ENCODE measurements around the gene NAGPA.

Gene NAGPA

DNA sequence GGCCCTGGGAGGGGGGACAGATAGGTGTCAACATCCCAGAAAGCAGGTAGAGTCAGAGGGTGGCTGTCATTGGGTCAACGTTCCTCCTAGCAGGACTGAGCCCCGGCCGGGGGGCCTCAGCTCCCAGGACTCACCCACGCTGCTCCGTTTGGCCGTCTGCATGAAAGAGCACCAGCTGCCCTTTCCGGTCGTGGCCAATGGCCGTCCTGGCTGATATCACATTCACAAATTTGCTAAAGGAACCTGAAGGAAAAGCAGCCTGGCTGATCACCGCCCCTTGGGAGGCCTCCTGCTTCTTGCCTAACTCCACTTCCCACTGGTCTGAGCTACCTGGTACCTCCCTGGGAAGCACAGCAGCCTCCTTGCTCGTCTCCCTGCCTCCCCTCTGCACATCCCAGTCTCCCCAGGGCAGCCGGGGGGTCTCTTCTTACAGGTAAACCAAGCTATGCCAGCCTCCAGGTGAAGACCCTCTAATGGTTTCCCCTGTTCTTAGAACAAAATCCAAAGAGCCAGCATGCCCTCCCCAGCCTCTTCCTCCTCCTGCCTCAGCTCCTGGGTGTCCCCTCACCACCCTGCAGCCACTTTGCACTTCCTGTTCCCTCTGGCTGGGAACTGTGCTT, 3.4 kb downstream of the NAGPA start:
- DNase-seq (ENCODE audit: low read depth in 2 of 3, low spot score in 2 of 3) = no peak

DNA sequence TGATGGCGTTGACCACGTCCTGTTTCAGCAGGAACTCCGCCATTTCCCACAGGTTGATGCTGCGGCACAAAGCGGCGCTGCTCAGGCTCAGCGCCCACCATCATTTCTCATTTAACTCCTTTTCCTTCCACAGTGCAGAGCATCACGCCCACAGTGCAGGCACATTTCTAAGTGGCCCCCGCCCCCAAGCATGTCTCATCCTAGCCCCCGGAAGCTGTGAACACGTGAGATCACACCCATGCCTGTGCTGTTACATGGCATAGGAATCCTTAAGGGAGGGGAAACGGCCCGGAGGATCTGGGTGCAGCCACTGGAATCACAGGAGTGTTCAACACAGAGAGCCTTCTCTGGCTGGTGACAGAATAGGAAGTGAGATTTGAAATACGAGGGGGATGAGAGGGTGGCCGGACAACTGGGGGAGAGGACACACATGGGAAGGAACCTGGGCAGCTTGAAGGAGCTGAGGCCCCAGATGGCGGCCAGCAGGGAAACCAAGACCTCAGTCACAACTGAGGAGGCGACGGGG, 4.7 kb downstream of the NAGPA start:
- DNase-seq (ENCODE audit: low read depth in 2 of 3, low spot score in 2 of 3) = no peak

GRCh38 chr16:5027575-5028235, 6.0 kb downstream of the NAGPA start:
- DNase-seq (ENCODE audit: low read depth in 2 of 3, low spot score in 2 of 3) = no peak

- no peak for DNase-seq (ENCODE audit: low read depth in 2 of 3, low spot score in 2 of 3)
These were observed 6.6 kb downstream of the NAGPA start for GRCh38 chr16:5027086-5027485.

GRCh38 chr16:5026664-5027063, 7.1 kb downstream of the NAGPA start:
- no peak for DNase-seq (ENCODE audit: low read depth in 2 of 3, low spot score in 2 of 3)

DNA sequence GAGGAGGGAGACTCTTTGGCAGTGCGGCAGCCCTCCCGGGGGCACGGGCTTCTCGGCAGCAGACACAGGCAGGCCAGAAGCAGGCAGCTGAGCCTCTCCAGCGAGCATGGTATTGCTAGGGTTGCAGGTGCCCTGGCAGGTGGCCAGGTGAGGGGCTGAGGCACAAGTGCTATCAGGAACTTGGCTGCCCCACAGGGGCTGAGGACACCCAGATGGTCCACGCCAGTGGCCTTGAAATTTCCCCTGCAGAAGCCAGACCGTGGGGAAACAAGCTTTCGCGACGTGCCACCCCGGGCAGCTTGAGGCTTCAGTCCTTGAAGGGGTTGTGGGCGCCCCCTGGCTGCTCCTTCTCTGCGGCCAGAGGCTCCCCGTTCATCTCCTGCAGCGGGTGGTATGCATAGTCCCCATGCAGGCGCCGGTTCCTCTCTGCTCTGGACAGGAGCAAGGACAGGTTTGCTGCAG, 8.5 kb downstream of the NAGPA start:
- DNase-seq (ENCODE audit: low read depth in 2 of 3, low spot score in 2 of 3) = no peak

DNA sequence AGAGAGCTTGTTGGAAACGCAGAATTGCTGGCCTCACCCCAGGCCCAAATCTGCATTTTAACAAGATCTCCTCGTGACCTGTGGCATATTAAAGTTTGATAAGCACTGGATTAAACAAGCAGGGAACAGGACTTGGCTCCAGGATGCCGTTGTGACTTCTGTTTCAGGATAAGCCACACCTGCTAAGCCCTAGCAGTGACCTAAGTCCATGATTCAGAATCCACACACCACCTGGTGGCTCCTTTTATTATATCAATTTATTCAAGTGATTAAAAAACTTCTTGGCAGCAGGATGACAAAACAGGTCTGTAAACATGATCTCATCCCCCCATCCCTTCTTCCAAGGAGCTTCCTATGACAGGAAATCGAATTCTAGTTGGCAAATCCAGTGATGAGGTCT, 9.1 kb downstream of the NAGPA start:
- no peak for DNase-seq (ENCODE audit: low read depth in 2 of 3, low spot score in 2 of 3)

GRCh38 chr16:5022521-5022920, 11.2 kb downstream of the NAGPA start:
- no peak for DNase-seq (ENCODE audit: low read depth in 2 of 3, low spot score in 2 of 3)

DNA sequence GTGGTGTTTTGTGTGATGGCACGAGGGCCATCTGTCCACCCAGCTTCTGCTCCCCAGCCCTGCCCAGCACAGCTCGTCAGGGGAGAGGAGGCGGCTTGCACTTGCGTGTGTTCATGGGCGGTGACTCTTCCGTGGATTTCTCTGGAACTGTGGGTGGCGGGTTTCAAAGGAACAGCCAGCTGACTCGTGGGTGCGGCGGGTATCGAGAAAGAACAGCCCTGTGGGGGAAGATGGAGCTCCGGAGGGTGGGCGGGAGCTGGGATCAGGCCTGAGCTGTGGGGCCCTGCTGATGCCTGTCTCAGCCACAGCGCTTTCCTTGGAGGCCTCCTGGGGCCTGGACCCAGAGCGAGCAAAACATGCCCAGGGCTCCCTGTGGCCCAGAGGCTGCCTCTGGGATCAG, 13.2 kb downstream of the NAGPA start:
- no peak for DNase-seq (ENCODE audit: low read depth in 2 of 3, low spot score in 2 of 3)

GRCh38 chr16:5019775-5020174, 14.0 kb downstream of the NAGPA start:
- DNase-seq (ENCODE audit: low read depth in 2 of 3, low spot score in 2 of 3) = no peak

- no peak for DNase-seq (ENCODE audit: low read depth in 2 of 3, low spot score in 2 of 3)
These were observed 14.9 kb downstream of the NAGPA start for GRCh38 chr16:5018793-5019192.

- no peak for DNase-seq (ENCODE audit: low read depth in 2 of 3, low spot score in 2 of 3)
These were observed 16.1 kb downstream of the NAGPA start for GRCh38 chr16:5017678-5017969.

- no peak for DNase-seq (ENCODE audit: low read depth in 2 of 3, low spot score in 2 of 3)
These were observed 16.6 kb downstream of the NAGPA start for GRCh38 chr16:5016967-5017677.

DNA sequence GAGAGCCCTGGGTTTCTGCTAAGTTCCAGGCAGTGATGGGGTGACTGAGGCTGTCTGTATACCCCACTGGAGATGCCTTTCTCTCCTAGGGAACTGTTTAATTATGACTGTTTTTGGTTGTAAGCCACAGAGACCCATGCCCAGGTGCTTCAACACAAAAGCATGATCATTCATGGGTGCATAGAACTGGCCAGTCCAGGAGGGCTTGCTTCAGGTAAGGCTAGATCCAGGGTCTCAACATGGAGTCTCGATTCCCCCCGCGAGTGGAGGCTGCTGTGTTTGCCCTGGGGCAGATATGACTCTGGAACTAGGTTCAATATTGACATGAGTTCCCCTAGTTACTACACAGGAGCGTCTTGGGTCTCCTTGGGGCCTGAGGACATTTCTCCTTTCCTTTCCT, 17.8 kb downstream of the NAGPA start:
- no peak for DNase-seq (ENCODE audit: low read depth in 2 of 3, low spot score in 2 of 3)

DNA sequence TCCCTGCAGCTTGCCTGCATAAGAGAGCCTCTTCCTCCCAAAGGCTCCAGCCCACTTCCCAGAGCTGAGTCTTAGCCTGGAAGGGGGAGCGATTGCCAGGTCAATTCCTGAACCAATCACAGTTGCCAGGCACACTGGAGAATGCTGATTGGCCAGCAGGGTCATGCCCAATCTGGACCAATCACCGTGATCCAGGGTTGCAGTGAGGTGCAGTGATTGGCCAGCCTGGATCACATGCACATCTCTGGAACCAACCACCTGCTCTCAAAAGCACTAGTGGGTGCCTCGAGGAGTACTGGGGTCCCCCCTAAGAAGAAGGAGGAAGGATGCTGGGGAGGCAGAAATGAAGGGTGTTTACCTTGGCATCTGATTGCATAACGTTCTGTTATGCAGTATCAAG, 18.4 kb downstream of the NAGPA start:
- DNase-seq (ENCODE audit: low read depth in 2 of 3, low spot score in 2 of 3) = no peak

DNA sequence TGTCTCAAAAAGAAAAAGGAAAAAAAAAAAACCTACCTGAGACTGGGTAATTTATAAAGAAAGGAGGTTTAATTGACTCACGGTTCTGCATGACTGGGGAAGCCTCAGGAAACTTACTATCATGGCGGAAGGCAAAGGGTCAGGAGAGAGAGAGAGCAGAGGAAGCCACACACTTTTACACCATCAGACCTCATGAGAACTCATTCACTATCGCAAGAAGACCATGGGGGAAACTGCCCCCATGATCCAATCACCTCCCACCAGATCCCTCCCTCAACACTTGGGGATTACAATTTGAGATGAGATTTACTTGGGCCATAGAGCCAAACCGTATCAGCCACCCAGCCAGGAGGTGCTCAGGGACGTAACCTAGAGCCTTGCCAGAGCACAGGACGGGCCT, 20.8 kb downstream of the NAGPA start:
- DNase-seq (ENCODE audit: low read depth in 2 of 3, low spot score in 2 of 3) = no peak

GRCh38 chr16:5011637-5012036, 22.1 kb downstream of the NAGPA start:
- DNase-seq (ENCODE audit: low read depth in 2 of 3, low spot score in 2 of 3) = no peak

DNA sequence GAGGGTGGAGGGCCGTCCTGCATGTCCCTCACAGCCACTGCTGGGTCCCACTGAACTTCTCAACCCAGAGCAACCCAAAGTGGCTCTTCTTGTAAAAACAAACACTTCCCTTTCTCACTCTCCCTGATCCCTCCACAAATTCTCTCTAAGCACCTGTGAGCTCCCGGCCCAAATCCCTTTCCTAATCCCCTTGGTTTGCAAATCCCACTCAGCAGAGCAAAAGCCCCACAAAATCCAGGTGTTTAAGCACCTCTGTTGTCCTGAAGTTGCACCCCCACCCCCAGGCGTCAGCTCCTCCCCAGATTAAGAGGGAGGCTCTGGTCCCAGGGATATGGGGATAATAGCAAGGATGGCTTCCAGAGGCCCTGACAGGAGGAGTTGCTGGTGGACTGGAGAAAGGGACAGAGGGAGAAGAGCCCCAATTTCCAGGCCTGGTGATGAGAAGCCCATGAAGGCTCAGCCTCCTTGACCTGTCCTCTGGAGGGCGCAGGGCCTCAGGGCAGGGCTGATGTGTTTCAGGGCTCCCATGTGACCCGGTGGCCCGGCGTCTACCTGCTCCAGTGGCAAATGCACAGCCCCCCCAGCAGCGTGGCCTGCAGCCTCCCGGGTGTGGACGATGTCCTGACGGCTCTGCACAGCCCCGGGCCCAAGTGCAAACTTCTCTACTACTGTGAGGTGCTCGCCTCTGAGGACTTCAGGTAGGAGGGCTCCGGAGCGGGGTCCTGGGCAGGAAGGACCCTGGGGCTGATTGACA, 23.0 kb downstream of the NAGPA start:
- DNase-seq (ENCODE audit: low read depth in 2 of 3, low spot score in 2 of 3) = no peak

DNA sequence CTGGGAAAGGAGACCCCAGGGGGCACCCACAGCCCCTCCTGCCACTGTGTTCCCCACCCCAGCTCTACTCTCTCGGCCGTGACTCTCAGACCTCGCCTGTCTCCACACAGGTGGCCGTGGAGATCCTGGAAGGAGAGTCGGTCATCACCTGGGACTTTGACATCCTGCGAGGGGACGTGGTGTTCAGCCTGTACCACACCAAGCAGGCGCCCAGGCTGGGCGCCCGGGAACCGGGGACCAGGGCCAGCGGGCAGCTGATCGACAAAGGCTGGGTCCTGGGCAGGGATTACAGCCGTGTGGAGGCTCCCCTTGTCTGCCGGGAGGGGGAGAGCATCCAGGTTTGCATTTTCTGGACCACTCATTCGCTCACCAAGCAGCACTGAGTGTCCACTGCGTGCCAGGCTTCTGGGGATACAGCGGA, 25.4 kb downstream of the NAGPA start:
- DNase-seq (ENCODE audit: low read depth in 2 of 3, low spot score in 2 of 3) = no peak

DNA sequence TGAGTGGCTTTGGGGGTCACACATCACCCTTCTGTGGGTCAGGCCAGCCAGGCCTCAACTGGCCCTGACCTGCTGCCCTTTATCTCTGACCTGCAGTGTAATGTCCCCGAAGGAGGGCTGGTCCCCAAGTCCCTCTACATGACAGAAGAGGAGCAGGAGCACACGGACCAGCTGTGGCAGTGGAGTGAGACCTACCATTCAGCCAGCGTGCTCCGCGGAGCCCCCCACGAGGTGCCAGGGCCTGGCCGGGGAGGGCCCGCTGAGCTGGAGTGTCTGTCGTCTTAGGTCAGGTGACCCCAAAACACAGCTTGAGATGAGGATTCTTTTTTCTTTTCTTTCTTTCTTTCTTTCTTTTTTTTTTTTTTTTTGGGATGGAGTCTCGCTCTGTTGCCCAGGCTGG, 26.5 kb downstream of the NAGPA start:
- no peak for DNase-seq (ENCODE audit: low read depth in 2 of 3, low spot score in 2 of 3)

GRCh38 chr16:5006348-5007193, 27.2 kb downstream of the NAGPA start:
- no peak for DNase-seq (ENCODE audit: low read depth in 2 of 3, low spot score in 2 of 3)
